ENCODE measurements around the gene TNNT2. TPM values are rescaled to one million over a fixed set of nuclear protein-coding genes. Genes with fewer than 3 reads are reported as not detected.

TNNT2 gene
- total and polyA plus RNA-seq, 2 of the 8 experiments (the other 6 are each of a cell fraction or from before 2014, with no cell fraction given): 3.1 to 21.0 TPM

DNA sequence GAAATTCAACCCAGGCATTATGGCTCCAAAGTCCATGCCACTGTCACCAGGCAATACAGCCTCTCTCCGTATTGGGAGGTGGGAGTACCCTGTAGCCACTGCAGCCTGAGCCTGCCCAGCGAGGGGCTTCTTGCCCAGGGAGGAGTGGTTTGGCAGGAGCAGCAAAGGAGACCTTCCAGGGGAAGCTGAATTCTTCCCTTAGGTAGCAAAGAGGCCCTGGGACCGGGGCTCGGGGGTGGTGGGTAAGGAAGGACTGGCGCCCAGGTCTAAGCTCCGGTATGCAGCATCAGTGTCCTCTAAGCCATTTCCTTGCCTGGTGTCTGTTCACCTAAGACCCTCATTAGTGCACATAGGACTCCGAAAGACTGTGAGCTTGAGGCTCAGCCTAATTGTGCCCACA lies 17.0 kb downstream of the TNNT2 start (continued):
- no peak for TF ChIP-seq CTBP2 (IDR thresholded peaks at IDR 0.05; ENCODE audit: borderline replicate concordance, insufficient read depth, insufficient read length, low read length)
- TF ChIP-seq HDAC6 (IDR thresholded peaks at IDR 0.05; ENCODE audit: low read depth, low read length): no peak
- no peak for TF ChIP-seq FOSL1 (IDR thresholded peaks at IDR 0.05; ENCODE audit: insufficient read depth, low read depth, low read length)
- TF ChIP-seq JUN (IDR thresholded peaks at IDR 0.05; ENCODE audit: low read depth, low read length): no peak

Data from H1 (cell line).